GM12878 (cell line): ENCODE results near the gene ROPN1B.
"Not testable (repeated sequence)": the region's sequence is repeated elsewhere in the genome, so short reads cannot be mapped to it uniquely, and the experiment has no call there.

ENCODE experiments used
- CUX1 ChIP-seq: IDR thresholded peaks from 2 replicates; pipeline ENCODE4 v1.6.1; 2012; ENCODE audit warnings: improper control_type of control experiment, low read depth, low read length; ENCODE audit not compliant: insufficient replicate concordance
- ESRRA ChIP-seq: IDR thresholded peaks from 2 replicates; pipeline ENCODE4 v1.6.1; 2012; ENCODE audit warnings: mild to moderate bottlenecking, low read length, improper control_type of control experiment
- JUND ChIP-seq: IDR thresholded peaks from 2 replicates; pipeline ENCODE4 v1.6.1; 2012; ENCODE audit warnings: low read depth, mild to moderate bottlenecking, low read length, improper control_type of control experiment, moderate library complexity

- not testable (repeated sequence) for TF ChIP-seq ESRRA, CUX1, JUND
Measured at GRCh38 chr3:125951176-125951575, 17.8 kb upstream of the ROPN1B start.
